ENCODE measurements around the gene PHACTR3.
"Not testable (repeated sequence)": the region's sequence is repeated elsewhere in the genome, so short reads cannot be mapped to it uniquely, and the experiment has no call there.

PHACTR3 gene

GRCh38 chr20:59856941-59857340 is 252.6 kb downstream of the PHACTR3 start:
- not testable (repeated sequence) for H3K27ac ChIP-seq (ENCODE audit: low read depth, low read length); H3K27me3 ChIP-seq (ENCODE audit: insufficient read depth, low read length); H3K9ac ChIP-seq (ENCODE audit: low read depth, low read length); H3K4me1 ChIP-seq (ENCODE audit: insufficient read depth, low read length); H3K9me3 ChIP-seq (ENCODE audit: insufficient read depth, low read depth, low read length); H3K4me3 ChIP-seq (ENCODE audit: low read length); H3K36me3 ChIP-seq (ENCODE audit: insufficient read depth, low read length)
- 82% methylated on average over 4 of the region's 5 CpGs for WGBS

- WGBS: 78% methylated on average over 2 of the region's 2 CpGs
- Histone ChIP-seq H3K27me3 (ENCODE audit: insufficient read depth, low read length) (peaks cover 6% of the 10 kb centered on the region; the same call in 1 of the 2 replicates), H3K36me3 (ENCODE audit: insufficient read depth, low read length) (no peaks in the 10 kb centered on the region), H3K4me1 (ENCODE audit: insufficient read depth, low read length) (no peaks in the 10 kb centered on the region), H3K9me3 (ENCODE audit: insufficient read depth, low read depth, low read length) (peaks cover 4% of the 10 kb centered on the region), H3K9ac (ENCODE audit: low read depth, low read length) (no peak overlapping the region), H3K27ac (ENCODE audit: low read depth, low read length) (no peak overlapping the region), H3K4me3 (ENCODE audit: low read length) (no peak overlapping the region)
These were observed 253.6 kb downstream of the PHACTR3 start for GRCh38 chr20:59857966-59858365.

- Histone ChIP-seq H3K27ac (ENCODE audit: low read depth, low read length) (no peak overlapping the region), H3K4me1 (ENCODE audit: insufficient read depth, low read length) (no peaks in the 10 kb centered on the region), H3K4me3 (ENCODE audit: low read length) (no peak overlapping the region), H3K27me3 (ENCODE audit: insufficient read depth, low read length) (peaks cover 6% of the 10 kb centered on the region; the same call in 1 of the 2 replicates), H3K9me3 (ENCODE audit: insufficient read depth, low read depth, low read length) (peaks cover 4% of the 10 kb centered on the region), H3K36me3 (ENCODE audit: insufficient read depth, low read length) (no peaks in the 10 kb centered on the region), H3K9ac (ENCODE audit: low read depth, low read length) (no peak overlapping the region)
- WGBS: 75% methylated on average over 4 of the region's 5 CpGs
These were observed 254.1 kb downstream of the PHACTR3 start for GRCh38 chr20:59858425-59858824.

GRCh38 chr20:59861401-59861800 is 257.1 kb downstream of the PHACTR3 start:
- peaks cover 4% of the 10 kb centered on the region for H3K9me3 ChIP-seq (ENCODE audit: insufficient read depth, low read depth, low read length)
- H3K27ac ChIP-seq (ENCODE audit: low read depth, low read length): no peak overlapping the region
- H3K4me1 ChIP-seq (ENCODE audit: insufficient read depth, low read length): no peaks in the 10 kb centered on the region
- H3K9ac ChIP-seq (ENCODE audit: low read depth, low read length): no peak overlapping the region
- peaks cover 6% of the 10 kb centered on the region; the same call in 1 of the 2 replicates for H3K27me3 ChIP-seq (ENCODE audit: insufficient read depth, low read length)
- H3K4me3 ChIP-seq (ENCODE audit: low read length): no peak overlapping the region
- H3K36me3 ChIP-seq (ENCODE audit: insufficient read depth, low read length): no peaks in the 10 kb centered on the region
- WGBS: 85% methylated on average over 4 of the region's 4 CpGs

- H3K4me3 ChIP-seq (ENCODE audit: low read length): no peak overlapping the region
- no peak overlapping the region for H3K9ac ChIP-seq (ENCODE audit: low read depth, low read length)
- H3K9me3 ChIP-seq (ENCODE audit: insufficient read depth, low read depth, low read length): peaks cover 4% of the 10 kb centered on the region
- H3K27ac ChIP-seq (ENCODE audit: low read depth, low read length): no peak overlapping the region
- no peaks in the 10 kb centered on the region for H3K36me3 ChIP-seq (ENCODE audit: insufficient read depth, low read length)
- peaks cover 6% of the 10 kb centered on the region; the same call in 1 of the 2 replicates for H3K27me3 ChIP-seq (ENCODE audit: insufficient read depth, low read length)
- 86% methylated on average over 2 of the region's 3 CpGs for WGBS
- H3K4me1 ChIP-seq (ENCODE audit: insufficient read depth, low read length): no peaks in the 10 kb centered on the region
These were observed 258.7 kb downstream of the PHACTR3 start for GRCh38 chr20:59863058-59863457.

- no peaks in the 10 kb centered on the region for H3K36me3 ChIP-seq (ENCODE audit: insufficient read depth, low read length)
- WGBS: 75% methylated on average over 1 of the region's 1 CpG
- no peak overlapping the region for H3K4me3 ChIP-seq (ENCODE audit: low read length)
- no peak overlapping the region for H3K9ac ChIP-seq (ENCODE audit: low read depth, low read length)
- no peaks in the 10 kb centered on the region; the same call in 1 of the 2 replicates for H3K9me3 ChIP-seq (ENCODE audit: insufficient read depth, low read depth, low read length)
- H3K27ac ChIP-seq (ENCODE audit: low read depth, low read length): no peak overlapping the region
- H3K4me1 ChIP-seq (ENCODE audit: insufficient read depth, low read length): no peaks in the 10 kb centered on the region
- H3K27me3 ChIP-seq (ENCODE audit: insufficient read depth, low read length): peaks cover 6% of the 10 kb centered on the region; the same call in 1 of the 2 replicates
These were observed 260.4 kb downstream of the PHACTR3 start for GRCh38 chr20:59864726-59865125.

GRCh38 chr20:59866338-59866737 is 262.0 kb downstream of the PHACTR3 start:
- no peaks in the 10 kb centered on the region for H3K4me1 ChIP-seq (ENCODE audit: insufficient read depth, low read length)
- H3K9me3 ChIP-seq (ENCODE audit: insufficient read depth, low read depth, low read length): no peaks in the 10 kb centered on the region; the same call in 1 of the 2 replicates
- H3K4me3 ChIP-seq (ENCODE audit: low read length): no peak overlapping the region
- no peaks in the 10 kb centered on the region for H3K36me3 ChIP-seq (ENCODE audit: insufficient read depth, low read length)
- whole genome bisulfite sequencing: 100% methylated on average over 2 of the region's 3 CpGs
- H3K27ac ChIP-seq (ENCODE audit: low read depth, low read length): no peak overlapping the region
- no peak overlapping the region for H3K9ac ChIP-seq (ENCODE audit: low read depth, low read length)
- peaks cover 6% of the 10 kb centered on the region; the same call in 1 of the 2 replicates for H3K27me3 ChIP-seq (ENCODE audit: insufficient read depth, low read length)

- Histone ChIP-seq H3K9me3 (ENCODE audit: insufficient read depth, low read depth, low read length) (no peaks in the 10 kb centered on the region), H3K4me3 (ENCODE audit: low read length) (no peak overlapping the region), H3K36me3 (ENCODE audit: insufficient read depth, low read length) (no peaks in the 10 kb centered on the region), H3K9ac (ENCODE audit: low read depth, low read length) (no peak overlapping the region), H3K27me3 (ENCODE audit: insufficient read depth, low read length) (no peaks in the 10 kb centered on the region; the same call in 1 of the 2 replicates), H3K4me1 (ENCODE audit: insufficient read depth, low read length) (no peaks in the 10 kb centered on the region), H3K27ac (ENCODE audit: low read depth, low read length) (no peak overlapping the region)
- no CpG with 5 or more reads among the region's 1 CpG for WGBS
These were observed 266.8 kb downstream of the PHACTR3 start for GRCh38 chr20:59871096-59871495.

GRCh38 chr20:59873409-59873808 is 269.1 kb downstream of the PHACTR3 start:
- Histone ChIP-seq H3K4me1 (ENCODE audit: insufficient read depth, low read length) (no peaks in the 10 kb centered on the region), H3K27me3 (ENCODE audit: insufficient read depth, low read length) (no peaks in the 10 kb centered on the region; the same call in 1 of the 2 replicates), H3K36me3 (ENCODE audit: insufficient read depth, low read length) (no peaks in the 10 kb centered on the region), H3K9me3 (ENCODE audit: insufficient read depth, low read depth, low read length) (no peaks in the 10 kb centered on the region), H3K27ac (ENCODE audit: low read depth, low read length) (no peak overlapping the region), H3K4me3 (ENCODE audit: low read length) (no peak overlapping the region), H3K9ac (ENCODE audit: low read depth, low read length) (no peak overlapping the region)
- 60% methylated on average over 1 of the region's 1 CpG for WGBS

- no peaks in the 10 kb centered on the region for H3K36me3 ChIP-seq (ENCODE audit: insufficient read depth, low read length)
- H3K27me3 ChIP-seq (ENCODE audit: insufficient read depth, low read length): no peaks in the 10 kb centered on the region
- H3K4me3 ChIP-seq (ENCODE audit: low read length): no peak overlapping the region
- H3K9me3 ChIP-seq (ENCODE audit: insufficient read depth, low read depth, low read length): no peaks in the 10 kb centered on the region
- no peak overlapping the region for H3K9ac ChIP-seq (ENCODE audit: low read depth, low read length)
- no CpG with 5 or more reads among the region's 1 CpG for WGBS
- no peak overlapping the region for H3K27ac ChIP-seq (ENCODE audit: low read depth, low read length)
- no peaks in the 10 kb centered on the region for H3K4me1 ChIP-seq (ENCODE audit: insufficient read depth, low read length)
These were observed 275.9 kb downstream of the PHACTR3 start for GRCh38 chr20:59880198-59880597.

GRCh38 chr20:59884494-59884893 is 280.2 kb downstream of the PHACTR3 start:
- 33% methylated on average over 1 of the region's 3 CpGs for WGBS
- no peak overlapping the region for H3K9ac ChIP-seq (ENCODE audit: low read depth, low read length)

GRCh38 chr20:59888050-59888449 is 283.7 kb downstream of the PHACTR3 start:
- Histone ChIP-seq H3K4me3 (ENCODE audit: low read length) (no peak overlapping the region), H3K9me3 (ENCODE audit: insufficient read depth, low read depth, low read length) (no peaks in the 10 kb centered on the region), H3K36me3 (ENCODE audit: insufficient read depth, low read length) (no peaks in the 10 kb centered on the region), H3K9ac (ENCODE audit: low read depth, low read length) (no peak overlapping the region), H3K4me1 (ENCODE audit: insufficient read depth, low read length) (no peaks in the 10 kb centered on the region), H3K27ac (ENCODE audit: low read depth, low read length) (no peak overlapping the region), H3K27me3 (ENCODE audit: insufficient read depth, low read length) (peaks cover 9% of the 10 kb centered on the region; the same call in 1 of the 2 replicates)
- 88% methylated on average over 1 of the region's 1 CpG for WGBS

More at GRCh38 chr20:59884494-59884893, 280.2 kb downstream of the PHACTR3 start:
- Histone ChIP-seq H3K4me3 (ENCODE audit: low read length) (no peak overlapping the region), H3K36me3 (ENCODE audit: insufficient read depth, low read length) (no peaks in the 10 kb centered on the region), H3K4me1 (ENCODE audit: insufficient read depth, low read length) (no peaks in the 10 kb centered on the region), H3K27ac (ENCODE audit: low read depth, low read length) (no peak overlapping the region), H3K9me3 (ENCODE audit: insufficient read depth, low read depth, low read length) (no peaks in the 10 kb centered on the region), H3K27me3 (ENCODE audit: insufficient read depth, low read length) (peaks cover 2% of the 10 kb centered on the region; the same call in 1 of the 2 replicates)
